Transverse colon (tissue), 3 donors: ENCODE measurements around the gene WIPF1.

Experiments used
- CTCF ChIP-seq, 5 experiments: fragments of 200-600 bp in 3 of 5; fragments of 450-650 bp in 2 of 5; sonication (generic) in 3 of 5; IDR thresholded peaks; 1 replicate in 2 of 5; 2 replicates in 3 of 5; pipeline ENCODE4 v1.5.1; 2016 to 2017; ENCODE audit warnings: antibody characterized with exemption in 5 of 5, inconsistent platforms in 3 of 5, mild to moderate bottlenecking in 2 of 5, moderate library complexity in 1 of 5
- POLR2A ChIP-seq: fragments of 450-650 bp; IDR thresholded peaks from one replicate; pipeline ENCODE4 v1.6.1; 2016; ENCODE audit warnings: antibody characterized with exemption, mild to moderate bottlenecking, moderate library complexity

- TF ChIP-seq POLR2A (no peak), CTCF (IDR thresholded peaks at IDR 0.05) (no peak)
Measured at GRCh38 chr2:174524527-174524926, 73.1 kb downstream of the WIPF1 start.
